ENCODE results near the gene OSCP1.

Gene OSCP1

GRCh38 chr1:36401602-36402503, 48.4 kb downstream of the OSCP1 start:
- DNase-seq (ENCODE audit: low spot score) = no peak

DNA sequence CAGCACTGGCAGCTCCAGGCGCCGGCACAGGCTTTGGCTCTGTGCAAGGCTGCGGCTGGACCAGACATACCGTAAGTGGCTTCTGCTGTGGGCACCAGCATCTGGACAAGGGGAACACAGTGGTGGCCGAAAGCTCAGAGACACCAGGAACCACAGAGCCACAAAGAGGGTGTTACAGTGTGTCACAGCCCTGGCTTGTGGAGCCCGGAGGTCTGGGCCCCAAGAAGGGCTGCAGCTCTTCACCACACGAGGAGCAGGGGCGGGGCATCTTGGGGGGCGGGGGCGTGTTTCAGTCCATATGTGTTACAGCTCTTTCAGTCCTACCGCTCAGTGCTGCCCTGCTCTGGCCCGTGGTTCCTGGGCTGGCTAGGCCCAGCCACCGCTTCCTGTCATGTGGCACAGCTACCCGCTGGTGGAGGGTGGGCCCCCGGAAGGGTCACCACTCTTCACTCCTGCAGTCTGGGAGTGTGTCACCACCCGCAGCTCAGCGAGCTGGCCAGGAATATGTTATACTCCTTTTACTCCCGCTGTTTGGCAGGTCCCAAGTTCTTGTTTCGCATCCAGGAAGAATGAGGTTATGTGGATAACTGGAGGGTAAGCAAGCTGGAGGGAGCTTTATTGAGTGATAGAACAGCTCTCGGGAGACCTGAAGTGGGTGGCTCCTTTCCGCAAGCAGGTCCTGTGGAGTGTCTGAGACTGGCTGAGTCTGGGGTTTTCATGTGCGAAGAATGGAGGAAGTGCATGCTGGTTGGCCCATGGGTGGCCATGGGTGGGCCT, 49.2 kb downstream of the OSCP1 start:
- DNase-seq (ENCODE audit: low spot score) = peak; percentile 87

DNA sequence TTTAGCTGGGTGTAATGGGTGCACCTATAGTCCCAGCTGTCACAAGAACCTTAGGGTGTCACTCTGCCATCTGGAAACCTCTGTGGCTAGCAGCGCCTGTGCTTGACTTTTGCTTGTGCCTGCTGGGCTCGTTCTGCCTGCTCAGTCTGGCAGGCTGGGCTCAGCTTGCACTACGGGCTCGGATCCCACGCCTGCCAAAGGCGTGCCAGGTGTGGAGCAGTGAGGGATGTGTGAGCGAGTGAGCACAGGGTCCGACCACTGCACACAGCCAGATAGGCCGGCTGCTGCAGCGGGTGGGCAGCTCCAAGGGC, 49.8 kb downstream of the OSCP1 start:
- DNase-seq (ENCODE audit: low spot score) = no peak

DNA sequence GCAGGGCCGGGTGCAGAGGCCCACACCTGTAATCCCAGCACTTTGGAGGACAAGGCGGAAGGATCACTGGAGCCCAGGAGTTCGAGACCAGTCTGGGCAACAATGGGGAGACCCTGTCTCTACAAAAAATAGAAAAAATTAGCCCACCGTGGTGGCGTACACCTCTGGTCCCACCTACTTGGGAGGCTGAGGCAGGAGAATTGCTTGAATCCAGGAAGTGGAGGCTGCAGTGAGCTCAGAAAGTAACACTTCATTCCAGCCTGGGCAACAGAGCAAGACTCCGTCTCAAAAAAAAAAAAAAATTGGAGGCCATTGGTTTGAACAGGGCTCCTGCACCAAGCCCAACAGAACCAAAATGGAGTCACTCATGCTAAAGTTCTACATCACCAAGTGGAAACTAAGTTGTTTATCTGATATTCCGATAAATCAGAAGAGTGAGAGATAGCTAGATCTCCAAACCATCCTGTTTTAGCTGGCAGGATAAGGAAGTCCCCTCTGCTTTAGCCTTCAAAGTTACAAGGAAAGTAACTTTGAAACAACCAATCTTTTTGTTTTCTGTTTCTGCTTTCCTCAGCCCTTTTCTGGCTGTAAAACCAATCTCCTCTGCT, 51.8 kb downstream of the OSCP1 start:
- no peak for DNase-seq (ENCODE audit: low spot score)

- peak; percentile 93 for DNase-seq (ENCODE audit: low spot score)
These were observed 52.6 kb downstream of the OSCP1 start, which contains the start of gene LSM10 for GRCh38 chr1:36397378-36398230. TSS of gene LSM10 (minus strand) at chr1:36397908. CDS start at chr1:36394129, 3,779 bp downstream.

DNA sequence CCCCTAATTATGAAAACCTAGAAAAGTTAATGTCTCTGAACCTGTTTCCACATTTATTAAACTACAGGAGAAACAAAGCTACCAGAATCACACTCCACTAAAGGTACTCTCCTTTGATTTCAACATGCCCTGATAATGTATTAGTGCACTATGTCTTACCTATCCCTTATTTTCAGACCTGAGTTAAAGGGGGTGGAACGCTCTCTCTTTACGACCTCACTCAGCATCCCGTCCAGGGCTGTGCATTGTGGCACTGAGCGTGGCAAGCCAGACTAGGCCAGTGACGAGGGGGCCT, 53.2 kb downstream of the OSCP1 start:
- no peak for DNase-seq (ENCODE audit: low spot score)

GRCh38 chr1:36396359-36396758, 53.9 kb downstream of the OSCP1 start:
- DNase-seq (ENCODE audit: low spot score) = no peak

DNA sequence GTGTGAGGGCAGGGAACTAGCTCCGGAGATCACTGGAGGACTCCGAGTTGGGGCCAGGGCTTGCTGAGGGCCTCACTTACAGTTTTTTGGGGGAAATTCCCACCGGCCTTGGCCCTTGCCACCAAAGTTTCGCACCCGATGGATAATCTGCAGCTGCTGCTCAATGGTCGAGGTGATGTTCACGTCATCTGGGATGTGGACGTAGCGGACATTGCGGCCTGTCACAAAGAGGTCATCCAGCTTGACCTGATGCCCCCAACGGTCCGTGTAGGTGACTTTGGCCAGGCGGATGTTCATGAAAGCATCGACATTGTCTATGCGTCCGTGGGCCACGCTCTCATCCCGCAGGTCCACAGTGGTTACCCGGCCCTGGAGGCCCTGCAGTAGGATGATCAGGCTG, 56.6 kb downstream of the OSCP1 start:
- DNase-seq (ENCODE audit: low spot score) = no peak

DNA sequence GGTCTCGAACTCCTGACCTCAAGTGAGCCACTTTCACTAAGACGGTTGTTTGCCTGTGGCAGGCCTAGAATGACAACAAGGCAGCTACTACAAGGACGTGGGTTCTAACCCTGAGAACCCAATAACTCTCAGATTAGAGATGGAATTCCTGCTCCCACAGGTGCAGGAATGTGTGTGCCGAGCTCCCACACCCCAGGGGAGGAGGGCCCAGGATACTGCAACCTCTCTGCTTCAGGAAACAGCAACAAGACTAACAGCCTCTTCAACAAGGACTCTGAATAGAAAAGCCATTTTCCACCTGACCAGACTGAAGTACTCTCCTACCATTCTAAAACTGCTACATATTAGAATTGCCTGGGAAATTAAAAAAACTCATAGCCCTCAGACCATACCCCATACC, 57.4 kb downstream of the OSCP1 start:
- DNase-seq (ENCODE audit: low spot score) = no peak

GRCh38 chr1:36391271-36391670, 59.0 kb downstream of the OSCP1 start:
- no peak for DNase-seq (ENCODE audit: low spot score)

- no peak for DNase-seq (ENCODE audit: low spot score)
These were observed 59.8 kb downstream of the OSCP1 start for GRCh38 chr1:36390411-36390810.

DNA sequence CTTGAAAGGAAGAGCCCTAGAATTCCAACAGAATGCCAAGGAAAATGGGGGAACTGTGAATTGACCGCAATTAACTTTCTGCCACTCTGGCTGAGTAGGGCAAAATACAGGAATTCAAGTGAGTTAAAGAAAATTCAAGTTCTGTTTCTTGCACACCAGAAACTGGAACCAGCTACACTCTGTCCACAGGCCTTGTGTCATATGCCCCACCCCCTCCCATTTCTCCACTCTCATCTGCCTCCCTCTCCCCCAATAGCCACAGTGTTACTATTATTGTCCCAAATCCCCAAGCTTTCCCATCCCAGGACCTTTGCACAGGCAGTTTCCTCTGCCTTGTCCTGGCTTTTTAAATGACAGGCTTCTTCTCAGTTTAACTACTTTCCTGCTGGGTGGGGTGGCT, 60.3 kb downstream of the OSCP1 start:
- no peak for DNase-seq (ENCODE audit: low spot score)

DNA sequence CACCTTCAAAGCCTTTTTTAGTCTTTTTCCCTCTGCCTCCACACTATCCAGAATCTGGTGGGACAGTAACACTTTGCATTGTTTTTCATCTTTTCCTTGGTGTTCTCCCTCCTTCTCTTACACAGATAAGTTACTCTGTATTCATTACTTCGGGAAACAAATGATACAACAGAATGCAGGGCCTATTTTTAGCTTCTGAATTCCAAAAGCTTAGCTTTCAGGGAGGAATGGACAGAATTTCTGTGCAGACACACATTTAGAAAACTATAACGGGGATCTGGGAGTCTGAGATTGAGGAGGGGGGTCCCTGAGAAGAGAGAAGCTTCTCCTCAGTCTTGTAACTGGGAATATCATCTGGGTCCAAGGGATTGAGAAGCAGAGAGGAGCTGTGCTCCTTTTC, 61.0 kb downstream of the OSCP1 start:
- no peak for DNase-seq (ENCODE audit: low spot score)

DNA sequence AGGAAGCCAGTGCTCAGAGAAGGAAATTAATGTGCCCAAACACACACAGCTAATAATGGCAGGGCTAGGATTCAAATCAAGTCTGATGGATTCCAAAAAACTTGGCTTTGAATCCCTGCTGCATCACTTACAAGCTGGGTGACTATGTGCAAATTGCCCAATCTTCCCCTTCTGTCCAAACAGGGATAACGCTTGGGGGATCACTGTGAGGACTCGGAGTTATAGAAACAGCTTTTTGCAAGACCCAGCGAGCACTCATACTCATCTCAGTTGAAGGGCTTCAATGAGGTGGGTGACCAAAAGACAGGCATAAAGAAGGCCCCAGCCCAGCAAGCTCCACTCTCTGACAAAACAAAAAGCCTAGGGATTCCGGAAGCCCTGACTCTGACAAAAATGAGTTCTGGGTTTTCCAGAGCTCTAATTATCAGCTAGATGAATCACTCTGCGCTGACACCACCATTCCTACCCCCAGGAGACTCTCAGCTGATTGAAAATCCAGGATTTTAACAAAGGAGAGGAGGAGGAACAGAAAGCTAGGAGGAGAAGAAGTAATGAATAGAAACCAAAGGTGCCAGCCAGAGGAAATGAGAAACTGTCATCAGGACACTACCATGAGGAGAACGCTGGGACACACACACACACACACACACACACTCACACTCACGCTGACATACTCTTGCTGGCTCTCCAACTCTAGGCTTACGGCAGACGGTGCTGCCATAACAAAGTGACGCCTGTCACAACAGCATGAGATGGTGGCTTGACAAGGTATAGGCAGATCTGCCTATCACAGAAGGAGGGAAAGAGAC, 62.9 kb downstream of the OSCP1 start:
- DNase-seq (ENCODE audit: low spot score) = peak; percentile 75

DNA sequence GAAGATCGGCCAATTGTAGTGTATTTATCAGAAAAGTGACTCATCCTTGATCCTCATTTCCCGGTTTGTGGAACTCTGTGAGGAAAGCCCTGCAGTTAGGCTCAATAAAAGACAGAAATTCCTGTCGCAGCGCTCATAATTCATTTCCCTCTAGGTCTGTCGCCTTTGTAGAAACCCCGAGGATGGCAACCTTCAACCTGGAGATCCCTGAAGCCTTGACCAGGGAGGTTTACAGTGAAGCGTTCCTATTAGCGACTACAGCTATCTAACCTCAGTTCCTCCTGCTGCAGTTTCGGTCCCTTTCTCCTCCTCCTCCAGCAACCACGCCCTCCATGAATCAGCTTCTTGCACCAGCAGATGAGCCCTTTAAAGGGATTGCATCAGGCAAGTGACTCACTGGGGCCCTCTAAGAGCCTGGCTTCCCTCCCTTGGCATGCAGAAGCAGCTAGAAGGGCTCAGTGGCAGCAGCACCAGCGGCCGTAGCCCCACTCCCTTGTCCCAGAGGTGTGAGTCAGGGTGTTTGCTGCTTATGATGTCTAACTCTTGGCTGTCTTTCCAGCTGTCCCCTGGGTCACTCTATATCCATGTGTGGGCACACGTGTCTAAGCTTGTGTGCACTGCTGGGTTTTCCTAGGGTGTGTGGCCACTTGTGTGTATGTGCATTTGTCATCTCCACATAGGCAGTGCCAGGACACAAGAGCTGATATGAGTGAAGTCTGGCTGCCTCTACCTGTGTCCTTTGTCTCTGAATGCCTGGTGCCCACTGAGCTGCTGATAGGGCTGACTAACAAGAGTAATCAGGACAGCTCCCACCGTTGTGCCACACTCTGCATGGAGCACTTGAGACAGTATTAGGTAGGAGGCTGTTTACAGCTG, 63.7 kb downstream of the OSCP1 start:
- DNase-seq (ENCODE audit: low spot score) = peak; percentile 94

DNA sequence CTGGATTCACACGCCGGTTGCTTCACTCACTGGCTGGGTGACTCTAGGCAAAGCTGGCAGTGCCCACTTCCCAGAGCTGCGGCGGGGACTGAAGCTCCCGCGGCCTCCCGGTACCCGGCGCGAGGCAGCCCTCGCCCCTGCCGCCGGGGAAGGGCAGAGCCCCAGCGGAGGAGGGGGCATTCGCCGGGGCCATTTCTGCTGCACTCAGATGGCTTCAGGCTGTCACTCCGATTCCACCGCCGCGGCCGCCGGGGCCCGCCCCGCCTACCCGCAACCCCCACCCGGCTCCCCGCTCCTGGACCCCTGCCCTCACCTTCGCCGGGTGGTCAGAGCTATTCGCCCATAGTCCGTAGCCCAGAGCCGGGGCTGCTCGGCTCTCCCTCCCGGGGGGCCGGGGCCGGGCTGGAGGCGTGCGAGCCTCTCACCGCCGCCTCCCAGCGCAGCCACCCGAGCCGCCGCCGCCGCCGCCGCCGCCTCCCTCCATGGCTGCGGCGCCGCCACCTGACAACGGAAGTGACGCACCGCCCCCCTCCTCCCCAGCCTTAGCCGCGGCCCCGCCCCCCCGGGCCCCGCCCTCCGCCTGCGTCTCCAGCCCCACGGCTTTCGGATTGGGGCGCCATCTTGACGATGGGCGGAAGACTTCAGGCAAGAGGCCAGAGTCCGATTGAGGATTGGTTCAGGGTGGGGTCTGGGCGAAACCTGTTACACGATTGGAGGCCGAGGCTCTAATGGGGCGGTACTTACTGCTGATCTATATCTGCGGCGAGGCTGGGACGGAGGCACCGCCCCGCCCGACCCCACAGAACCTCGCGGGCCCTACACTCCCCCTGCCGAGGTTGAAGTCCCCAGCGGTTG, 64.6 kb downstream of the OSCP1 start, which contains the start of gene STK40:
Gene STK40 (minus strand): TSS at position 515 of the 855 bp plus-strand sequence. CDS start 24,592 bp downstream, outside the sequence.
- peak; percentile 97 for DNase-seq (ENCODE audit: low spot score)

DNA sequence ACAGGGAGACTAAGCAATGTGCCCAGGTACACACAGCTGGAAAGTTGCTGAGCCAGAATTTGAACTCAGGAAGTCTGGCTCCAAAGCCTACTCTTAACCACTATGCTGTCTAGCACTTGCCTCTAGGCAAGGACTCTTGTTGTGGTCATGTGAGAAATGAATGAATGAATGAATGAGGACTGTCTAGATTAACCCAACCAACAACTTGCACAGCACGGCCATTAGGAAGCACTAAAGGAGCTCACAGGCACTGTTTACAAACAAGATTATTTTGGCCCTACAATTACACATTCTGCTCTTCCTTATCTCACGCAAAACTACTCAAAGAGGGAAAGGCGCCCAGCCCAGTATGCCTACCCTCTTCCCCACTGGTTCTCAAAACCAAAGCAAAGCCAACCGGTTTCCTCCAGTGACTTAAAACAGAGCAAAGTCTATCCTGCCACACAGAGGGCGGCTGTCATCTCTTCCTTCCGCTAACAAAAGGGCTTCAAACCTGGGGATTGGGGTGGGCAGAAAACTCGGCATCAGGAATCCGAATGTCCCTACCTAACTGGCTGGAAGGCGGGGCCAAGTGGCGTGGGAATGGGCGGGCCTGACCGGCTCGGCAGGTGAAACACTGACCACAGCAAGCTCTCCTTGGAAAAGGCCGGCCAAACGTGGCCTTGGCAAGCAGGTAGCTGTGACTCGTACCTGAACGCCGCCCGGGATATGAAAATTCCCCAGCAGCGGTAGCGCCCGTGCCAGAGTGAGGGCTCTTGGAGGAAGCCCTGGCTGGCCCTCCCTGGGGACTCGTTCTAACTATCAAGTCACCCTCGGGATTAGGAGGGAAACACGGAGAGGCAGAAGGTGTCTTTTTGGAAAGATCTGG, 65.5 kb downstream of the OSCP1 start:
- DNase-seq (ENCODE audit: low spot score) = no peak

DNA sequence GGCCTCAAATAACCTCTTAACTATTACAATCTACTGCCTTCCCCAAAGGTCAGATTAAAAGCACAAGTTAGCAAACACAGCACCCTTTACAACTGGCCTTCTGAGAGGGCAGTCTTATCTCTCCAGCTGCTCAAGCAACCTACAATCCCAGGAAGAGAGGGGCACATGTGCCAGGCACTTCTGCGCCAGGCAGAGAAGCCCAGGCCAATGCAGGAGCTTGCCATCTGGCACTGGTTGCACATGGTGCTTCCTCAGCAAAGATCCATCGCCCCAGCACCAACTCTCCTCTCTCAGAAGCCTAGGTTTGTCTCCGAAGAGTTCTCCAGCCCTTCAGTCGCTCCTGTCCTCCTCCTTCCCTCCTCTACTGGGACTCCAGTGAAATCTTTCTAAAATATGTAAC, 67.0 kb downstream of the OSCP1 start:
- no peak for DNase-seq (ENCODE audit: low spot score)

Measured in GM03348 (cell line).